GM18858 (cell line): ENCODE data around the gene MAD2L1BP.
"Not testable (repeated sequence)": the region's sequence is repeated elsewhere in the genome, so short reads cannot be mapped to it uniquely, and the experiment has no call there.

Experiments used
- ATAC-seq: cut with Tn5 transposase; IDR thresholded peaks from one replicate; pipeline ENCODE4 v1.9.1; 2021; ENCODE audit not compliant: unreplicated experiment

The MAD2L1BP gene, protein sequence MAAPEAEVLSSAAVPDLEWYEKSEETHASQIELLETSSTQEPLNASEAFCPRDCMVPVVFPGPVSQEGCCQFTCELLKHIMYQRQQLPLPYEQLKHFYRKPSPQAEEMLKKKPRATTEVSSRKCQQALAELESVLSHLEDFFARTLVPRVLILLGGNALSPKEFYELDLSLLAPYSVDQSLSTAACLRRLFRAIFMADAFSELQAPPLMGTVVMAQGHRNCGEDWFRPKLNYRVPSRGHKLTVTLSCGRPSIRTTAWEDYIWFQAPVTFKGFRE

DNA sequence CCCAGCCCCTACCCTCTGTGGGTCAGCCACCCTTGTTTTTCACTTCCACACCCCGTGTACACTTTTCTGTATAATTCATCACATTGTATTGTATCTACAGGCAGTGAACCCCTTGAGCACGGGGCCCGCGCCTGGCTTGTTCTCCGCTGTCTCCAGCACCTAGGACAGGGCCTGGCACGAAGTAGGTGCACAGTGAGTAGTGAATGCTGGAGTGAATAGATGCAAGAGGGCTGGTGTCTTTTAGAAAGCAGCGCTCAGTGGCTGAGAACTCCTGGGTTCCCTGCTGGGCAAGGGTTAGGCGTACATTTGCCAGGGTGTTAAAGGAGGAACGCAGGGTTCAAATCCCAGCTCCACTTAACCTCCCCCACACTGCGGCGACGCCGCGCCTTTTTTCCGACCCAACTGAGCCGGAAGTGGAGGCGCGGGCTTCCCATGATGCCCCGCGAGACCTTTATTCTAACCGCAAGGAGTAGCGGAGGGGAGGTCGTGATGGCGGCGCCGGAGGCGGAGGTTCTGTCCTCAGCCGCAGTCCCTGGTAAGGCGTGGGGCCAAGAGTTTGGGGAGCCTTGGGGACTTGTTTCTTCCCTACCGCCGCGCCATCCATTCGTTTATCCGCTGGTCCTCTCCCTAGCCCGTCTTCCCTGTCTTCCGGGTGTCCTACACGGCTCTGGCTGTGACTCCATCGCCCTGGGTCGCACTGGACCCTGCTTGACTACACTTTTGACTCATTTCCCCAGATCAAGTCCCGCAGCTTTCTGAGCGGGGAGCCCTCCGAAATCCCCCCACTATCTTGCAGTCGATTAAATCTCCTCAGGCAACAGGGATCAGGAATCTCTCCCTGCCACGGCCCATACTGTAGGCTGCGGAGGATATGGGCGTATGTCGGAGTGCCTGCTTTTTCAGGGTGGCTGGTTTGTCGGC lies at the start of gene MAD2L1BP:
Gene MAD2L1BP, plus strand, starts transcription at position 454 of the 921 bp plus-strand sequence. Its CDS starts 36 bp downstream, at position 490.
- ATAC-seq, result peak; percentile 68

GRCh38 chr6:43588194-43588593 lies 47.4 kb upstream of the MAD2L1BP start:
- ATAC-seq, result no peak

GRCh38 chr6:43589564-43589963 lies 46.1 kb upstream of the MAD2L1BP start:
- ATAC-seq, result not testable (repeated sequence)

DNA sequence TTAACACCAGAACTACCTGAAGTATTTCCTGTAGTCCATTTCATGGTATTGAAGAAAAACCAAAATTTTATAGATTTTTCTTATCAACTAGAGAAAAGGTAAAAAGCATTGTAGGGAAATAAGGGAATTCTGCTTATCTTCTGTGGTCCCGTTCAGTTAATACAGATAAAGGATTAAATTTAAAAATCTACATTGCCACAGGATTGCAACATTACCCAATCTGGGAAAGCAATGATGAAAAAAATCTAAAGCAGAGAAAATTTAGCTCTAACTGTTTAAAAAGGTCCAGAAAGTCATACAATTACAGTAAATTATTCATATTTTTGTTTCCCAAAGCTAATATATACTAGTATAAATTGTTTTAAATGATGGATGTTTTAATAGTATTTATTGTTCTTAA lies 41.7 kb upstream of the MAD2L1BP start:
- no peak for ATAC-seq

DNA sequence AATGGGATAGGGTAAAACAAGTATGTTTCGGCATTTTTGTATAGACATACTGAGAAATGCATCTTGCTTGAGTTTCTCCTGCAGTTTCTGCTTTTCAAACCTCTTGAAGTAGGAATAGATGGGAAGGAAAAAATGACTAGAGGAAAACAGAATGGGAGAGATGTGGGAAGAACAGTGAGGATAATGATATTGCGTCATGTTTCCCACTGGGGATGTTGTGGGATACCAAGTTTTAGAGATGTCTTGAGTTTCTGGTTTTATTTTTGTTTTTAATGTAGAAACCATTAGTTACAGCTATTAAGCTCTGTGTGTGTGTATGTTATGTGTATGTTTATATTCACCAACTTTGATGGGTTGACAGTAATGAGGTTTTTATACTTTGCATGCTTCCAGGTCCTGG lies 35.0 kb upstream of the MAD2L1BP start:
- ATAC-seq, result no peak

GRCh38 chr6:43604174-43604573 lies 31.5 kb upstream of the MAD2L1BP start:
- ATAC-seq, result no peak

DNA sequence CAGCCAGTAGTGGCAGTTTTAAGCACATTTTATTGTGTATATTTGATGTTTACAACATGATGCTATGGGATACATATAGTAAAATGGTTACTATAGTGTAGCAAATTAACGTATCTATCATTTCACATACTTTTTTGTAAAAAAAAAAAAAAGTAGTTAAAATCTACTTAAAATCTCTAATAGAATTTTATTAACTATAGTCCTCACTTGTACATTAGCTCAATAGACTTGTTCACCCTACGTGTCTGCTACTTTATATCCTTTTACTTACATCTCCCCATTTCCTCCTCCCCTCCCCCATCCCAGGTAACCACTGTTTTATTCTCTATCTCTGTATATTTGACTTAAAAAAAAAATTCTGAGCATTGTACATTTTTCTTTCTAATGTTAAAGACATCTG lies 29.6 kb upstream of the MAD2L1BP start:
- no peak for ATAC-seq

- no peak for ATAC-seq
Measured at GRCh38 chr6:43608310-43608763, 27.3 kb upstream of the MAD2L1BP start.

- no peak for ATAC-seq
Measured at GRCh38 chr6:43608807-43609206, 26.8 kb upstream of the MAD2L1BP start.

DNA sequence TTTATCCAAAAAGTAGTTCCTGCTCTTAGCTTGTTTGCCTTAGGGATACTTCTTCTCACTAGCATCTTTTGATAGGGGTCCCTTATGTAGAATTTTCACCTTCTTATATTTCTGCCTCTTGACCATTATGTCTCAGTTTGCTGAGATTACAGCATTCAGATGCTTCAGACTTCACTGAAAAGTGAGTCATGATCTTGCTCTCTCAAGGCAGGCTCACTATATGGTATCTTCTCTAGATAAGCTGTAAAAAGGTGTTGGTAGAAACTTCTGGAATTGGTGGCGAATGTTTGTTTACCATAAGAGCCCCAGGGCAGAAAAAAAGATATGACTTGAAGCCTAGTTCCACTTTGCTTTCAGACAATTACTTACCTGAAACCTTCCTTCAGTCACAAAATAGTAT lies 26.2 kb upstream of the MAD2L1BP start:
- ATAC-seq, result no peak

DNA sequence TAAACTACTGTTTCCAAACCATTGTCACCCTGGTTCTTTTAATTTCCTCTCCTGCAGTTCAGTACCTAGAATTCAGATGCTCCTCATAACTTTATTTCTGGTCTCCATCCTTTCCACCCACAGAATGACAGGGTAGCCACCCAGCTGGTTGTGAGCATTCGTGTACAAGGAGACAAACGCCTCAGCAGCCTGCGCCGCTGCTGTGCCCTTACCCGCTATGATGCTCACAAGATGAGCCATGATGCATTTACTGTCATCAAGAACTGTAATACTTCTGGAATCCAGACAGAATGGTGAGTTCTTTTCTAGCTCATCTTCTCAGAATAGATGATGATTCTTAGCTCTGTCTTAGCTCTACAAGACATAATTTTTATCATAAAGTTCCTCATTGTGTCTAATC lies 25.2 kb upstream of the MAD2L1BP start:
- ATAC-seq, result no peak

DNA sequence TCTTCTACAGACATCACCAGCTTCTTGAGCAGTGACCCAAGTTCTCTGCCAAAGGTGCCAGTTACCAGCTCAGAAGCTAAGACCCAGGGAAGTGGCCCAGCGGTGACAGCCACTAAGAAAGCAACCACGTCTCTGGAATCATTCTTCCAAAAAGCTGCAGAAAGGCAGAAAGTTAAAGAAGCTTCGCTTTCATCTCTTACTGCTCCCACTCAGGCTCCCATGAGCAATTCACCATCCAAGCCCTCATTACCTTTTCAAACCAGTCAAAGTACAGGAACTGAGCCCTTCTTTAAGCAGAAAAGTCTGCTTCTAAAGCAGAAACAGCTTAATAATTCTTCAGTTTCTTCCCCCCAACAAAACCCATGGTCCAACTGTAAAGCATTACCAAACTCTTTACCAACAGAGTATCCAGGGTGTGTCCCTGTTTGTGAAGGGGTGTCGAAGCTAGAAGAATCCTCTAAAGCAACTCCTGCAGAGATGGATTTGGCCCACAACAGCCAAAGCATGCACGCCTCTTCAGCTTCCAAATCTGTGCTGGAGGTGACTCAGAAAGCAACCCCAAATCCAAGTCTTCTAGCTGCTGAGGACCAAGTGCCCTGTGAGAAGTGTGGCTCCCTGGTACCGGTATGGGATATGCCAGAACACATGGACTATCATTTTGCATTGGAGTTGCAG lies 21.8 kb upstream of the MAD2L1BP start:
- no peak for ATAC-seq

- no peak for ATAC-seq
Measured at GRCh38 chr6:43614396-43614730, 21.3 kb upstream of the MAD2L1BP start.

GRCh38 chr6:43616725-43617472 lies 18.7 kb upstream of the MAD2L1BP start:
- no peak for ATAC-seq

DNA sequence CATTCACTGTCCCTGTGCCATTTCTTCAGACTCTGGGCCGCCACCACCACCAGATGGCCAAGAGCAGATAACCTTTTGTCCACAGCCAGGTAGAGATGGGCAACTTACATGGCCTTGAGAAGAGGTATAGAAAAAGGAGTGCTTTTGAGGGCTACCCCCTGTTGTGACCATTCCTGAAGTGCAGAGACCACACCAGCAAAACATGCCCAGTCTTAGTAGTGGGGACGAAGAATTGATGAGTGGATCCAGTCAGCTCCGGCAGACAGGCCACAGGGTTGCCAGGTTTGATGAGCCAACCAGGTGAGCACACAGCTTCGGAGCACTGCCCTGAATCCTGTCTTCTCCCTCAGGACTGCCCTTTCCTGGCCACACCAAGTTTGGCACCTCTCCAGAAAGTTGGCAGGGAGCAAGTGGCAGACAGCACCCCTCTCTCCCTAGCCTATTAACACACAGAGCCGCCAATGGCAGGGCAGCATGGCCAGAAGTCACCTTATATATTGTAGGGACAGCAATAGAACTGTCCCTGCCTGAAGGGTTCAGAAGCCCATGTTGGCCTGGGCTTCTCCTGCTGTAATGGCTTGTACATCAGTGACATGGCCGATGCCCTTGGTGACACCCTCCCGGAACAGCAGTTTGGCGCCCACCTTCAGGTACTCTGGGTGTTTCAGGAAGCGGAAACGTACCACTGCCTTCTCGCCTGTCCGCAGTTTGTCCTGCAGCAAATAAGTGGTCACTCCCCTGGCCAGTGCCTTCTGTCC lies 14.4 kb upstream of the MAD2L1BP start:
- no peak for ATAC-seq

DNA sequence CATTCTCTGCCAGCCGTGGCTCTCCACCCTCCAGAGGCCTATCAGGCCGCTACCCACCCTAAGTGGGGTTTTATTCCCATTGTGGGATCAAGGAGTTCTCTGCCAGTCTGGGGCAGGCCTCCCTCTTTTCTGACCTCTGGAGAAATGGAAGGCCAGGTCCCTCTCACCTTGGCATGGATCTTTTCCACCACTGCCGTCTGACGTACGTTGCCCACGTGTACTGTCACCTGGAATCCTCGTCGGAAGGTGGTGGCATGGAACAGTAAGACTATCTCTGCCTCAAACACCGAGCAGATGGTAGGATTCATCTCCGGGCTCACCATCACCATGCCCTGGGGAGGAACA lies 13.8 kb upstream of the MAD2L1BP start:
- ATAC-seq, result no peak

DNA sequence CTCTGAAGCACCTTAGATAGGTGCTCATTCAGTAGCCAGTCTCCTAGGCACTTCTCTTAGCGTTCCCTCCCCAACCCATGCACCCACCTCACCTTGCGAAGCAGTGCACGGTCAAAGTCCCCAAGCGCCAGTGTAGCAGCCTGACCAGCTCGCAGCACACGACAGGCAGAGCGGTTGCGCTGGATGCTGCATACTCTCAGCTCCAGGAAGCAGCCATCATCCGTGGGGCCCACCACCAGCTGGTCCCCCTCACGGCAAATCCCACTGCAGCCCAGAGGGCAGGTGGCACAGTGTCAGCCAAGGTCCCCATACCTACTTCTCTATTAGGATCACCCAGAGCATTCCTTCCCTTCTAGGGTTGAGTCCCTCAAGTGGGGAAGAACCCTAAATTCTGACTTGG lies 13.1 kb upstream of the MAD2L1BP start:
- ATAC-seq, result no peak

- ATAC-seq, result no peak
Measured at GRCh38 chr6:43623880-43624785, 11.5 kb upstream of the MAD2L1BP start.

DNA sequence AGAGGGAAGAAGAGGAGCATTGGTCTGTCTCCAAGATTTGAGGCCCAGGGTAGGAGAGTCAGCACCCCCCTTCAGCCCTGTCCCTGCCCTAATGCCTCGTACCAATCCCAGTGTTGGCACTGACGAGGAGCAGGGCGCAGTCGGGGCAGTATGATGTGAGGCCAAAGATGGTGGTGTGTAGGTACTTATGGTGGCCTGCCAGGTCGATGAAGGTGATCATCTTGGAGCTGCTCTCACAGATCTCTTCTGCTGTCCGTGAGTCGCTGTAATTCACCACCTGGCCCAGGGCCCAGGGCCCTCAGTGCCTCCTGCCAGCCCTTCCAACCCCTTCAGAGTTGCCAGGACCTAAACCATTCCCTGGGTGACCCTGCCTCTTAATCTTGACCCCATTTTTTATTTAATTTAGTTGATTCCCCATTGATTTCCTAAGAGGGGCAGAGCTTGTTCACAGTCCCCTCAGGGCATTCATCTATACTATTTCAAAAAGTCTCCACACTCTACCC lies 10.8 kb upstream of the MAD2L1BP start:
- ATAC-seq, result no peak
